ENCODE data around the gene HSPA12A. TPM values are rescaled to one million over a fixed set of nuclear protein-coding genes. Genes with fewer than 3 reads are reported as not detected.

The HSPA12A gene
- polyA plus RNA-seq, 2 of the 4 experiments (the other 2 are of a cell fraction), result 16.9 to 17.0 TPM

- CTCF ChIA-PET, result interaction anchor here (1.4 to 2.4 kb wide), 3 partner anchors 30 to 72 kb away, joined by 3 to 9 read pairs (median 7); no protein-coding TSS in a partner anchor
- POLR2A ChIA-PET, result no interaction called here
- FAIRE-seq, result no peak
Measured at GRCh38 chr10:116715839-116716377, 26.5 kb downstream of the HSPA12A start.

GRCh38 chr10:116715341-116715740, 27.0 kb downstream of the HSPA12A start:
- TF ChIP-seq MAFK (IDR thresholded peaks at IDR 0.05; ENCODE audit: partially characterized antibody) (no peak), CTCF (IDR thresholded peaks at IDR 0.05) (no peak), USF2 (IDR thresholded peaks at IDR 0.05) (no peak), PBX3 (IDR thresholded peaks at IDR 0.05) (no peak), HDAC2 (IDR thresholded peaks at IDR 0.05) (no peak), SMC3 (IDR thresholded peaks at IDR 0.05) (no peak), FOSB (CRISPR knock-in tag; IDR thresholded peaks at IDR 0.05) (no peak), SREBF2 (IDR thresholded peaks at IDR 0.05) (no peak), RNF2 (IDR thresholded peaks at IDR 0.05; ENCODE audit: borderline replicate concordance, low read depth) (no peak), GATA3 (IDR thresholded peaks at IDR 0.05; ENCODE audit: borderline replicate concordance) (no peak), TFCP2L1 (CRISPR knock-in tag; IDR thresholded peaks at IDR 0.05) (no peak), ZNF302 (CRISPR knock-in tag; IDR thresholded peaks at IDR 0.05) (no peak), HES2 (IDR thresholded peaks at IDR 0.05) (no peak), CHD4 (IDR thresholded peaks at IDR 0.05; ENCODE audit: borderline replicate concordance) (no peak), ESRRA (IDR thresholded peaks at IDR 0.05; ENCODE audit: borderline replicate concordance, low read length) (no peak), POLR2AphosphoS2 (conservative IDR thresholded peaks at IDR 0.05; ENCODE audit: low read length) (no peak)

More at GRCh38 chr10:116715839-116716377, 26.5 kb downstream of the HSPA12A start:
- Histone ChIP-seq H3K4me3 (no peak overlapping the region), H3K4me1 (peaks cover 5% of the 10 kb centered on the region; the same call in 2 of the 3 replicates), H3K4me2 (no peak overlapping the region), H3K27ac (no peak overlapping the region), H3K9me3 (no peaks in the 10 kb centered on the region)
- WGBS (ENCODE audit: missing lambda C conversion rate), result 87% methylated on average over 3 of the region's 4 CpGs
- no peak for TF ChIP-seq HOXB13 (CRISPR knock-in tag; IDR thresholded peaks at IDR 0.05; ENCODE audit: low read depth)
- TF ChIP-seq RFX5 (IDR thresholded peaks at IDR 0.05), result no peak
- TF ChIP-seq HOXA7 (CRISPR knock-in tag; IDR thresholded peaks at IDR 0.05), result no peak
- TF ChIP-seq POLR2AphosphoS2 (conservative IDR thresholded peaks at IDR 0.05; ENCODE audit: low read length), result no peak
- no peak for TF ChIP-seq CEBPB (IDR thresholded peaks at IDR 0.05)
- no peak for TF ChIP-seq EHF (CRISPR knock-in tag; IDR thresholded peaks at IDR 0.05)
- TF ChIP-seq ATOH8 (CRISPR knock-in tag; IDR thresholded peaks at IDR 0.05; ENCODE audit: low read depth), result no peak
- TF ChIP-seq MAX (IDR thresholded peaks at IDR 0.05), result no peak
- TF ChIP-seq USF2 (IDR thresholded peaks at IDR 0.05), result no peak
- TF ChIP-seq ZC3H11A (IDR thresholded peaks at IDR 0.05), result no peak
- no peak for TF ChIP-seq CBX8 (IDR thresholded peaks at IDR 0.05)
- no peak for TF ChIP-seq CHD2 (IDR thresholded peaks at IDR 0.05; ENCODE audit: low read length, partially characterized antibody)
- TF ChIP-seq NPAS2 (CRISPR knock-in tag; IDR thresholded peaks at IDR 0.05; ENCODE audit: borderline replicate concordance), result no peak
- TF ChIP-seq HOXB5 (CRISPR knock-in tag; IDR thresholded peaks at IDR 0.05), result no peak
- DNase-seq (ENCODE audit: low read depth in 1 of 2, low spot score in 1 of 2) (no peak), ATAC-seq (no peak)

More at GRCh38 chr10:116715341-116715740, 27.0 kb downstream of the HSPA12A start:
- no peak overlapping the region for H3K4me2 ChIP-seq
- no peaks in the 10 kb centered on the region for H3K9me3 ChIP-seq
- ChIA-PET CTCF (interaction anchor here (2.4 kb wide), 1 partner anchor 73 kb away, joined by 9 read pairs; no protein-coding TSS in a partner anchor), POLR2A (no interaction called here)
- no peak overlapping the region for H3K27ac ChIP-seq
- DNase-seq (ENCODE audit: low read depth in 1 of 2, low spot score in 1 of 2), result no peak
- H3K4me3 ChIP-seq, result no peak overlapping the region
- WGBS (ENCODE audit: missing lambda C conversion rate), result 91% methylated on average over 4 of the region's 4 CpGs
- FAIRE-seq, result no peak
- ATAC-seq, result no peak
- H3K4me1 ChIP-seq, result no peaks in the 10 kb centered on the region
